ENCODE data around the gene PDXDC1. TPM values are rescaled to one million over a fixed set of nuclear protein-coding genes. Genes with fewer than 3 reads are reported as not detected.
"Not testable (repeated sequence)": the region's sequence is repeated elsewhere in the genome, so short reads cannot be mapped to it uniquely, and the experiment has no call there.

PDXDC1 gene
- total RNA-seq, 4 donors from 2014 or later: 131 to 247 (median 201) TPM

GRCh38 chr16:15137514-15137913, 162.7 kb downstream of the PDXDC1 start:
- not testable (repeated sequence) for H3K36me3 ChIP-seq, H3K27me3 ChIP-seq, H3K27ac ChIP-seq, H3K4me1 ChIP-seq, H3K9me3 ChIP-seq, H3K4me3 ChIP-seq, DNase-seq

- peaks cover 0 to 18% (median 0%) of the 10 kb centered on the region in 4 donors for H3K4me1 ChIP-seq
- not testable (repeated sequence) for H3K9me3 ChIP-seq, H3K4me3 ChIP-seq, H3K36me3 ChIP-seq, H3K27me3 ChIP-seq
- H3K27ac ChIP-seq: peak overlapping the region in 1 of 4 donors; percentile 42
- DNase-seq: peak in 2 of 3 donors; percentile 43 to 46
Observed at GRCh38 chr16:15140444-15141365, 165.9 kb downstream of the PDXDC1 start.

GRCh38 chr16:15141586-15141985, 166.8 kb downstream of the PDXDC1 start:
- H3K4me3 ChIP-seq: no peak overlapping the region
- TF ChIP-seq CTCF (IDR thresholded peaks at IDR 0.05): no peak
- TF ChIP-seq POLR2A (IDR thresholded peaks at IDR 0.05): no peak
- no peaks in the 10 kb centered on the region for H3K27me3 ChIP-seq
- H3K36me3 ChIP-seq: no peaks in the 10 kb centered on the region
- H3K4me1 ChIP-seq: peaks cover 0 to 25% (median 0%) of the 10 kb centered on the region in 4 donors
- H3K9me3 ChIP-seq: no peaks in the 10 kb centered on the region
- peak overlapping the region in 1 of 4 donors; percentile 42 for H3K27ac ChIP-seq
- peak in 2 of 3 donors; percentile 31 to 45 for DNase-seq

- not testable (repeated sequence) for H3K9me3 ChIP-seq, H3K27me3 ChIP-seq, H3K36me3 ChIP-seq, H3K4me3 ChIP-seq
- Histone ChIP-seq H3K27ac (peak overlapping the region in 1 of 4 donors; percentile 87), H3K4me1 (peaks cover 0 to 32% (median 0%) of the 10 kb centered on the region in 4 donors)
- DNase-seq: peak in 1 of 3 donors; percentile 31
Observed at GRCh38 chr16:15142107-15142890, 167.5 kb downstream of the PDXDC1 start.

GRCh38 chr16:15142891-15143600, 168.2 kb downstream of the PDXDC1 start:
- not testable (repeated sequence) for H3K4me3 ChIP-seq, H3K27me3 ChIP-seq, H3K36me3 ChIP-seq, H3K9me3 ChIP-seq
- Histone ChIP-seq H3K4me1 (peaks cover 0 to 38% (median 0%) of the 10 kb centered on the region in 4 donors), H3K27ac (peak overlapping the region in 2 of 4 donors; percentile 42 to 87)
- DNase-seq: peak in 1 of 3 donors; percentile 34

- peak in 1 of 3 donors; percentile 35 for DNase-seq
- Histone ChIP-seq H3K27ac (peak overlapping the region in 3 of 4 donors; percentile 42 to 87 (median 62)), H3K4me1 (peaks cover 0 to 38% (median 0%) of the 10 kb centered on the region in 4 donors), H3K4me3 (peak overlapping the region in 2 of 4 donors; percentile 8 to 34)
- H3K9me3 ChIP-seq, H3K27me3 ChIP-seq, H3K36me3 ChIP-seq: not testable (repeated sequence)
Observed at GRCh38 chr16:15143601-15144091, 168.8 kb downstream of the PDXDC1 start.

GRCh38 chr16:15144092-15144631, 169.3 kb downstream of the PDXDC1 start:
- H3K4me3 ChIP-seq: peak overlapping the region in 2 of 4 donors; percentile 11 to 34

GRCh38 chr16:15144781-15145417, 170.1 kb downstream of the PDXDC1 start:
- Histone ChIP-seq H3K27ac (peak overlapping the region in 3 of 4 donors; percentile 42 to 87 (median 62)), H3K4me3 (peak overlapping the region in 1 of 4 donors; percentile 34)

More at GRCh38 chr16:15144092-15144631, 169.3 kb downstream of the PDXDC1 start:
- not testable (repeated sequence) for H3K36me3 ChIP-seq, H3K9me3 ChIP-seq, H3K27me3 ChIP-seq
- peak in 1 of 3 donors; percentile 43 for DNase-seq
- Histone ChIP-seq H3K4me1 (peaks cover 0 to 38% (median 0%) of the 10 kb centered on the region in 4 donors), H3K27ac (peak overlapping the region in 3 of 4 donors; percentile 42 to 87 (median 62))

GRCh38 chr16:15145418-15146263, 170.8 kb downstream of the PDXDC1 start:
- H3K9me3 ChIP-seq, H3K27me3 ChIP-seq, H3K36me3 ChIP-seq, H3K4me3 ChIP-seq: not testable (repeated sequence)
- peaks cover 0 to 38% (median 0%) of the 10 kb centered on the region in 4 donors for H3K4me1 ChIP-seq
- H3K27ac ChIP-seq: peak overlapping the region in 1 of 4 donors; percentile 87
- DNase-seq: peak in 1 of 3 donors; percentile 40

More at GRCh38 chr16:15144781-15145417, 170.1 kb downstream of the PDXDC1 start:
- H3K36me3 ChIP-seq, H3K9me3 ChIP-seq, H3K27me3 ChIP-seq: not testable (repeated sequence)
- H3K4me1 ChIP-seq: peaks cover 0 to 38% (median 0%) of the 10 kb centered on the region in 4 donors
- peak in 1 of 3 donors; percentile 33 for DNase-seq

GRCh38 chr16:15146264-15146662, 171.4 kb downstream of the PDXDC1 start:
- not testable (repeated sequence) for H3K36me3 ChIP-seq, H3K27me3 ChIP-seq, H3K4me3 ChIP-seq, H3K9me3 ChIP-seq
- peaks cover 0 to 38% (median 0%) of the 10 kb centered on the region in 4 donors for H3K4me1 ChIP-seq
- peak overlapping the region in 1 of 4 donors; percentile 87 for H3K27ac ChIP-seq
- DNase-seq: peak in 1 of 3 donors; percentile 40

GRCh38 chr16:15148831-15149230, 174.0 kb downstream of the PDXDC1 start:
- not testable (repeated sequence) for H3K27ac ChIP-seq, H3K9me3 ChIP-seq, H3K4me3 ChIP-seq, H3K27me3 ChIP-seq, H3K36me3 ChIP-seq
- peak in 1 of 3 donors; percentile 22 for DNase-seq
- H3K4me1 ChIP-seq: peaks cover 0 to 33% (median 0%) of the 10 kb centered on the region in 4 donors
